ENCODE results near the gene PLSCR2.
"Not testable (repeated sequence)": the region's sequence is repeated elsewhere in the genome, so short reads cannot be mapped to it uniquely, and the experiment has no call there.

PLSCR2 gene

DNA sequence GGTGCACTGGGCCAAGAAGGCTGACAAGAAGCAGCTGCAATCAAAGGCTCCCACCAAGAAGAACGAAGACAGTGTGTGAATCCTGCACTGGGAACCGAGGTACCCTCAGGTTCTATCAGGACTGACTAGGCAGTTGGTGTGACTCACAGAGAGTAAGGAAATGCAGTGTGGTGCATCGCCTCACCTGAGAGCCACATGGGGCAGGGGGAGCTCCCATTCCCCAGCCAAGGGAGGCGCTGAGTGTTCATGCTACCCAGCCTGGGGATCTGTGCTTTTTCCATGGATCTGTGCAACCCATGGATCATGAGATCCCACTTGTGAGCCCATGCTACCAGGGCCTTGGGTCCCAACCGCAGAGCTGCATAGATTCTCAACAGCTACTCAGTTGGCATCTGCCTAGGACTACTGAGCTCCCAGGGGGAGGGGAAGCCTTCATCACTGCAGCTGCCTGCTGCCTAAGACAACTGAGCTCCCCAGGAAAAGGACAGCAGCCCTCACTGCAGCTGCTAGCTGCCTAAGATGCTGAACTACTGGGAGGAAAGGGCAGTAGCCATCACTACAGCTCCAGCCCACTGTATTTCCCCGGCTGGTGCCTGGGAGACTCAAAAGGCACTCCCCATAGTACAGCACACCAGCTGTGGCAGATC is 6.9 kb upstream of the PLSCR2 start:
- DNase-seq, result no peak

DNA sequence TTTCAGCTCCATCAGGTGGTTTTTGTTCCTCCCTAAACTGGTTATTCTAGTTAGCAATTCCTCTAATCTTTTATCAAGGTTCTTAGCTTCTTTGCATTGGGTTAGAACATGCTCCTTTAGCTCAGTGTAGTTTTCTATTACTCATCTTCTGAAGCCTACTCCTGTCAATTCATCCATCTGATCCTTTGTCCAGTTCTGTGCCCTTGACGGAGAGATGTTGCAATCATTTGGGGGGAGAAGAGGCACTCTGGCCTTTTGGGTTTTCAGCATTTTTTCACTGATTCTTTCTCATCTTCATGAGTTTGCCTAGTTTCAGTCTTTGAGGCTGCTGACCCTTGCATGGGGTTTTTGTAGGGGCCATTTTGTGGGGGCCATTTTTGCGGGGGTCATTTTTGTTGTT is 5.6 kb upstream of the PLSCR2 start:
- DNase-seq, result not testable (repeated sequence)

DNA sequence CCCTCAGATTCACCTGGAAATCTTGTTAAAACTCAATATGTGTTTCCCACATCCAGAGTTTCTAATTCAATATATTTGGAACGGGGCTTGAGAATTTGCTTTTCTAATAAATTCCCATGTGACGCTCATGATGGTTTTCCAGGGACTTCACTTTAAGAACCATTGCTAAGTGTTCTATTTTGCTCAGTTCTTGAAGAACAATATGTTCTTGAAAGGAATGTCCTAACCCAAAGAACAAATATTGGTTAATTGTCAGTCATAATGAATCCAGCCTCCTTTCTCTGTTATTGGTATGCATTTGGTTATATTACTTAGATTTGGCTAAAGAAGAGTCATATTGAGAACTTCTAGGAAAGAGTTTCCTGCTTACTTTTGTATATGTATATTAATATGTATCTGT is 4.4 kb upstream of the PLSCR2 start:
- no peak for DNase-seq

DNA sequence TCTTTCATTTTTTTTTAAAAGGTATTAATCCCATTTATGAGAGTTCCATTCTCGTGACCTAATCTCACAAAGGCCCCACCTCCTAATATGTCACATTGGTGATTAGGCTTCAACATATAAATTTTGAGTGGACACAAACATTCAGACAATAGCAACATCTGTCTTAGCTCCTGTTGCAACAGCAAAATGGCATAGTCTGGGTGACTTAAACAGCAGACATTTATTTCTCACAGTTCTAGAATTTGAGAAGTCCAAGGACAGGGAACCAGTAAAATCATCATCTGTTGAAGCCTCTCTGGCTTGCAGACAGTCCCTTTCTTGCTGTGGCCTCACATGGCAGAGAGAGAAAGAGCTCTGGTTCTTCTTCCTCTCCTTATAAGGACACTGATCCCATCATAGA is 3.2 kb upstream of the PLSCR2 start:
- DNase-seq, result no peak

DNA sequence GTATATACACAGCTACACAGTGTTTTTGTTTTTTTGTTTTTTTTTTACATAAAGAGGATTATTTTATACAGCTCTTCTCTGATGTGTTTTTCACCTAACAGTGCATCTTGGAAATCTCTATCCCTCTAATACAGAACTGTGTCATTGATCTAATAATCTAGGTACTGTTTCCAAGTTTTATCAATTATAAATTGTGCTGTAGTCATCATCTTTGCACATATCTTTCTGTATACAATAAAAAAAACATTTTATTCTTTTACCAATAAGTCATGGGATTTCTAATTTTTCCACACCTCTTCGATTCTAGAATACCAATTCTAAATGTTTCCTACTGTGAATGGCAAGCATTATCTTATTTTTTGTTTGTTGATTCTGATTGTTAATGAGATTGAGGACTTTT is 1.7 kb upstream of the PLSCR2 start:
- DNase-seq, result no peak

DNA sequence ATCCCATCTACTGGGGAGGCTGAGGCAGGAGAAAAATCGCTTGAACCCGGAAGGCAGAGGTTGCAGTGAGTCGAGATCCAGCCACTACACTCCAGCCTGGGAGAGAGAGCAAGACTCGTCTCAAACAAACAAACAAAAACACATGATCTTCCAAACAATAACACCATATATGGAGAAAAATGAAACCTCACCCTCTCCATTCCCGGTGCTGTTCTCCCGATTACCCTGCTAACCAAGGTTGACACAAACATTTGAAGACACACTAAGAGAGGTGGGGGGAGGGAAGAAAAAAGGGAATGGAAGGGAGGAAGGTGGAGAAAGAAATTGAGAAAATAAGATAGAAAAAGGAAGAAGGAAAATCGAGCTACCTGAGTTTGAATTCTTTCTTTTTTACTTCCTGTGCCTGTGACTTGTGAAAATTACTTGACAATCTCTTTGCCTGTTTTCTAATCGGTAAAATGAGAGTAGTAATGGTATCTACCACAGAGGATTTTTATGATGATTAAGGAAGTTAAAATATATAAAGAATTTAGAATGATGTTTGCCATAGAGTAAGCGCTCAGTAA is 1.1 kb upstream of the PLSCR2 start:
- no peak for DNase-seq

DNA sequence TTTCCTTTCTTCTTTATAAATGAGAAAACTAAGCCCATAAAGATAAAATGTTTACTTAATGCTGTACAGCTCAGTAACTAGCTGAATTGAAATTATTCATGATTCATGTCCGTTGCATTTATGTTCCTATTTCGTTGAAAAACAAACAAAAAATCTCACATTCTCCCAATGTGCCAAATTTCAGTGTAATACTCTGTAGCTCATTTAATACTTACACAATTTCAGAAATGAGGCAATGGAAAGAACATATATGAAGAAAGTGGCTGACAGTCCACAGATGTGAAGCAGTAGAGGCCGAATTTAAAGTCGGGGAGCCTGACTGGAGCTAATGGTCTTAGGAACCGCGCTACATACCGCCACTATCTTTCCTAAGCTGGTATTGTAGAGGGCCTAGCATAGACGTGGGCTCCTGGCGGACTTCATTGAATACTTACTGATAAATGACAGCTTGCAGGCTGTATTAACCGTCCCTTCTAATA is 651 bp downstream of the PLSCR2 start:
- no peak for DNase-seq

DNA sequence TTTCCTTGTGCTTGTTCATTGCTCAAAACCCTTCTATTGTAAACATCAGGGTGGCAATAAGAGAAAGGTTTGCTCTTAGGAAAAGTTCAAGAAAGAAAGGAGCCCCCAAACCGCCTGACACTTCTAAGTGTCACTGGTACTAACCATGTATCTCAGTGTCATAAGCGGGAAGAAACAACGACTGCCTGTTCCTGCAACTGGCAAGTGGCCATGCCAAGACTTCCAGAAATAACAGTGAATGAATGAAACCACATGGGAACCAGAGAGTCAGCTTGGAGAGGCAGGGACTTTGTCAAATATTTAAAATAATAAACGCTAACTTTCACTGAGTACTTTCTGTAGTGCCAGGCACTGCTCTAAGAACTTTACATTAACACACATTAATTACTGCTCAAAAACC is 1.1 kb downstream of the PLSCR2 start:
- no peak for DNase-seq

DNA sequence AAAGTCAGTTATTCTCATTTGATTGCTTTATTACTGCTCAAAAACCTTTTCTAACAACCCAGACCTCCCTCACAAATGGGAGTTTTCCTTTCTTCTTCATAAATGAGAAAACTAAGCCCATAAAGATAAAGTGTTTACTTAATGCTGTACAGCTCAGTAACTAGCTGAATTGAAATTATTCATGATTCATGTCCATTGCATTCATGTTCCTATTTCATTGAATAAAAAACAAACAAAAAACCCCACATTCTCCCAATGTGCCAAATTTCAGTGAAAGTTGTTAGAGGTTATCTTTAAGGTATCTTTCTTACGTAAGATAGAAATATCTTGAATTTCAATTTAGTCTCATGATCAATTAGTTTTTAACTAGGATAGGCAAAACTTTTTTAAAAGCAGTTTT is 2.8 kb downstream of the PLSCR2 start:
- DNase-seq, result no peak

DNA sequence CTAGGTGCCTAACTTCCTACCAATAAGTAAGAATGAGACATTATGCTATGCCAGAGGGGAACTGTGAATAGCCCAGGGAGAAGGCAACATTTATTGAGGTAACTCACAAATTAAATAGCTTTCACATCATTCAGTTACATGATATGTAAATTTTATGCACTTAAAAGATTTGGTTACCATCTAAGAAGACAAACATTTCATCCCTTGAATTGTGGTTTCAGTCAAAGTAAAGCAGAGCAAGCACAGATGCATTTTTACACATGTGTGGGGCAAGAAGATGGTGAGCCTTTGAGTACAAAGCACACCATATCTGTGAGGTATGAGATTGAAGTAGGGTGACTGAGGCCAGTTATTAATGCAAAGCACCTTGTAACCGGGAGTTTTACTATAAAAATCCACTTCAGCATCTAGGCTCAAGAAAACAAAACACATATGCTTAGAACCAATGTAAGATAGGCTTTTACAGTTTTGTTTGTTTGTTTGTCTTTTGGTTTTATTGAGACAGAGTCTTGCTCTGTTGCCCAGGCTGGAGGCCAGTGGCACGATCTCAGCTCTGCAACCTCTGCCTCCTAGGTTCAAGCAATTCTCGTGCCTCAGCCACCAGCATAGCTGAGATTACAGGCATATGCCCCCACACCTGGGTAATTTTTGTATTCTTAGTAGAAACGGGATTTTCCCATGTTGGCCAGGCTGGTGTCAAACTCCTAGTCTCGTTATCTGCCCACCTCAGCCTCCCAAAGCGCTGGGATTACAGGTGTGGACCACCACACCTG is 3.5 kb downstream of the PLSCR2 start:
- no peak for DNase-seq

DNA sequence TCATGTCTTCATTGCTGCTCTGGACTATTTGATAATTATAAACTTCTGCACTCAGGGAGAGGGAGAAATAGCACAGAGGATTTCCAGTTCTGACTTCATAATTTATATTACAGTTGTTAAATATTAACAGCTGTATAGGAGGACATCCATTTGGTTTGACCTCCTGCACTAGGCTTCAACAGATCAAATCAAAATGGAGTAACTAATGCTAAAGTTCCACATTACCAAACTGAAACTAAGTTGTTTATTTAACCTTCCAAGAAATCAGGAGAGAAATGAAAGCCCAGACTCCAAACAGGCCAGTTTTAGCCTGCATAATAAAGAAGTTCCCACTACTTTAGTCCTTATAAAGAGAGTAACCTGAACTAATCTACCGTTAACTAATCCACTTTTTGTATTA is 4.6 kb downstream of the PLSCR2 start:
- DNase-seq, result no peak

DNA sequence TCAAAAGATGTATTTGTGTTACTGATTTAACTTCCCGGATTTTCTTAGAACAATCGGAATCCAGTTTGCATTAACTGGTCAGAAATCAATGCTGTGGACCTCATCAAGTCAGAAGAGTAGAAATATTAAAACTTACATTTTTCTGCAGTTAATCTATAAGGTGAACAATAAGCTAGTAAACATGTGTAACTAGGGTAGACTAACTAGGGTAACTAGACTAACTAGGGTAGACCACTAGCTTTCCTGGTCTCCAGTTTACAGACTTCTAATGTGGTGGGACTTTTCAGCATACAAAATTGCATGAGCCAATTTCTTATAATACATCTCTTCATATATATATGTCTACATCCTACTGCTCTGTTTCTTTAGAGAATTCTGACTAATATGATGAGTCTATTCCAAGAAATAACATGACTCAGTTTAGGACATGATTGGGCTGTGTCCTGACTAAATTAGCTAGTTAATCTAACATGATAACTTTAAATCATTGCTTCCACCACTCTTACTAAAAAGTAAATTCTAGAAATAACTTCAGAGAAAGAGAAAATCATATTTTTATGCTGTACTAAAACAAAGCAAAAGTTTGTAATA is 5.3 kb downstream of the PLSCR2 start:
- DNase-seq, result no peak

DNA sequence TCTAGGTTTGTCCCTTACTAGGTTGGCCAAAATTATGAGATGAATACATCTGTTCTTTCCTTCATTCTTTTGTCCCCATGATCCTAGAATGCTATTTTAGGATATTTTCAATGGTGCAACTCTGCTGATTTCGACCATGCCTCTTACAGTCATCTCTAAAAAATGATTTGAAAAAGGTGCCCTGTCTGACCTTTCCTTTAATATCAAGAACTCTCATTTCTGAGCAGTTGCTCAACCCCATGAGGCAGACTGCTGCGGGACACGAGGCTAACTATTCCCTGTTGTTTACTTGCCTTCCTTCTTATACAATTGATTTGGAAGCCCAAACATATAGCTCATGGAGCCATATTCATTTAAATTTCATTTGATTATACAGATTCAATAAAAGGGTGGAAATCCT is 14.6 kb downstream of the PLSCR2 start:
- DNase-seq, result no peak

DNA sequence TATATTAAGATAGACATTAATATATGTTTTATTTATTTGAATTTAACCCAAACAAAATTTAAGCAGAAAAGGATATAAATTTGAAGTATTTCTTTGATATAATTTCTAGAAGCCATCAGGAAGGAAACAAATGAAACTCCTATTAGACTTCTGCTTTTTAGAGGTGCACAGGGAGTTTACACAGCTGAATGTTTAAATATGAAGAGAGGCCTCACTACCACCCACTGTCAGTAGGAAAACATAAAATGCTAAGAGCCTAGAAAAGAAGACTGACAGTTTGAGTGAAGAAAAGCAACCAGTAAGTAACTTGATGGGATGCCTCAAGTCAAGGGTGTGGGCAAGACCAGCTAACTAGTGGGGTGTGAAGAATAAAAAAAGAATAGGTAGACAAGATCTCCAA is 19.7 kb downstream of the PLSCR2 start:
- no peak for DNase-seq

DNA sequence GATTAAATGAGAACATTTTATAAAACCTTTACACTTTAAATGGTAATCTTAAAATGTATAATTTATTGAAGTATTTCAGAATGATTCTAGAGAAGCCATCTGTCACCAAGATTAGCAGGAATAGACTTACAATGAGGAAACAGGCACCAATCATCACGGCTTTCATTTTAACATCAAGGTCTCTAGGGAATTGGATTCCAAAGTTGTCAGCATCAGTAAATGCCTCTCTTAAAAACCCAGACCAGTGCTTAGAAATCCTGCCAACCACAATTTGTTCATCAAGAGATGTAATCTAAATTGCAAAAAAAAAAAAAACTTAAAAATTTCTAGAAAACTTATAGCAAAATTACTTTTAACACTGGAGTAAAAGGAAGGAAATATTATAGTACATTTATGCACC is 20.3 kb downstream of the PLSCR2 start:
- DNase-seq, result no peak

DNA sequence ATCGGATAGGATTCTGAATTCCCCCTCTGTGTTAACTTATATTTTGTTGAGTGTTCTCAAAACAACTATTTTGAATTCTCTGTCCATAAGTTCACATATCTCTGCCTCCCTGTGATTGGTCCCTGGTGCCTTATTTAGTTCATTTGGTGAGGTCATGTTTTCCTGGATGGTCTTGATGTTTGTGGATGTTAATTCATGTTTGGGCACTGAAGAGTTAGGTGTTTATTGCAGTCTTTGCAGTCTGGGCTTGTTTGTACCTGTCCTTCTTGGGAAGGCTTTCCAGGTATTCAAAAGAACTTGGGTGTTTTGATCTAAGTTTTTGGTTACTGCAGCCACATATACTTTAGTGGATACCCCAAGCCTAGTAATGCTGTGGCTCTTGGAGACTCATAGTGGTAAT is 23.3 kb downstream of the PLSCR2 start:
- no peak for DNase-seq

DNA sequence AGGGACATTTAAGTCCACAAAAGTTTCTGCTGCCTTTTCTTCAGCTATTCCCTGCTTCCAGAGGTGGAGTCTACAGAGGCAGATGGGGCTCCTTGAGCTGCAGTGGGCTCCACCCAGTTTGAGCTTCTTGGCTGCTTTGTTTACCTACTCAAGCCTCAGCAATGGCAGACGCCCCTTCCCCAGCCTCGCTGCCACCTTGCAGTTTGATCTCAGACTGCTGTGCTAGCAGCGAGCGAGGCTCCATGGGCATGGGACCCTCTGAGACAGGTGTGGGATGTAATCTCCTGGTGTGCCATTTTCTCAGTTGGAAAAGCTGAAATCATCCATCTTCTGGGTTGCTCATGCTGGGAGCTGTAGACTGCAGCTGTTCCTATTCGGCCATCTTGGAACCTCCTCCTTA is 29.1 kb downstream of the PLSCR2 start:
- not testable (repeated sequence) for DNase-seq

DNA sequence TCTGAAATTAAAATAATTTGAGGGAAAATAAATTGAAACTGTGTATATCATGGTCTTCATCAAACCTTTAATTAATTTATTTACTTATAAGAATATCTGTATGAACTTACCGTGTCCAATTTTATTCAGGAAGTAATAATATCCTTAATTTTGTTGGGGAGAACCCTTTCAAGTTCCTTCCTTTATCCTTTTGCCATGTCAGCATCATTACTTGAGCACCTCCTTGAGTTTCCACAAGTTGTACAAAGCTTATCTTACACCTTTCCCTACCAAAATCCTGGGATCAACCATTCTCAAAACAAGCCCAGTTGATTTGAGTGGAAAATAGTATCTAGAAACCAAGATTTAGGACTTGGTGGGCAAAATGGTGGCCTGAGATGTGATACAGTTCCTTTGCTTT is 37.3 kb downstream of the PLSCR2 start:
- DNase-seq, result no peak

DNA sequence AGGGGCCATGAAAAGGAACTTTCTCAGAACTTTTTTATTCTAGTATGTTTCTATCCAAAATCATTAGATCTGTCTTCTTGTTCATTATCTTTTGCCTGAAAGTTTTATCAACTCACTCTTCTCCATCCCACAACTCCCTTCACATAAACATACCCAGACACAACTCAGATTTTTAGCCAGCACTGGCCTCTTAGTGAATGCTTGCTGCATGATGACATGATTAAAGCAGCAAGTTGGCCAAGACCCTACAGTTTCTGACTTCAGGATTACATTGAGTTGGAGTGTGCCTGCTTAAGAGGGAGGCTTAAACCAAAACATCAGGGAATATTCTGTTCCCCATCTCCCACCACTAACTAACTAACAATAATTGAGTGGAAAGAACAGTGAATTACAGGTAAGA is 38.1 kb downstream of the PLSCR2 start:
- DNase-seq, result no peak

DNA sequence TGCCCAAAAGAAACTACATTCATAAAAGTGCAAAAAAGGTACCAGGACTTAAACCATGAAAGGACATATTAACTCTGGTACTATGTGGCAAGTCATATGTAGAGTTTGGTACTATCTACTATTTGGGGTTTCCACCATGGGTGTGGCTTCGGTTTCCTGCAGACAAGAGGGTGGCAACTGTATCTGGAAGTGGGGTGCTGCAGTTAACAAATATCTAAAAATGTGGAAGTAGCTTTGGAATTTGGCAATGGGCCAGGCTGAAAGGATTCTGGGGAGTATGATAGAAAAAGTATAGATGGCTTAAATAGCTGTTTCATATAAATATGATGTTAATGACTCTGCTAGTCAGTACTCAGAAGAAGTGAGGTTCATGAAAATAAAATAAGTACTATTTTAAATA is 44.0 kb downstream of the PLSCR2 start:
- DNase-seq, result no peak

DNA sequence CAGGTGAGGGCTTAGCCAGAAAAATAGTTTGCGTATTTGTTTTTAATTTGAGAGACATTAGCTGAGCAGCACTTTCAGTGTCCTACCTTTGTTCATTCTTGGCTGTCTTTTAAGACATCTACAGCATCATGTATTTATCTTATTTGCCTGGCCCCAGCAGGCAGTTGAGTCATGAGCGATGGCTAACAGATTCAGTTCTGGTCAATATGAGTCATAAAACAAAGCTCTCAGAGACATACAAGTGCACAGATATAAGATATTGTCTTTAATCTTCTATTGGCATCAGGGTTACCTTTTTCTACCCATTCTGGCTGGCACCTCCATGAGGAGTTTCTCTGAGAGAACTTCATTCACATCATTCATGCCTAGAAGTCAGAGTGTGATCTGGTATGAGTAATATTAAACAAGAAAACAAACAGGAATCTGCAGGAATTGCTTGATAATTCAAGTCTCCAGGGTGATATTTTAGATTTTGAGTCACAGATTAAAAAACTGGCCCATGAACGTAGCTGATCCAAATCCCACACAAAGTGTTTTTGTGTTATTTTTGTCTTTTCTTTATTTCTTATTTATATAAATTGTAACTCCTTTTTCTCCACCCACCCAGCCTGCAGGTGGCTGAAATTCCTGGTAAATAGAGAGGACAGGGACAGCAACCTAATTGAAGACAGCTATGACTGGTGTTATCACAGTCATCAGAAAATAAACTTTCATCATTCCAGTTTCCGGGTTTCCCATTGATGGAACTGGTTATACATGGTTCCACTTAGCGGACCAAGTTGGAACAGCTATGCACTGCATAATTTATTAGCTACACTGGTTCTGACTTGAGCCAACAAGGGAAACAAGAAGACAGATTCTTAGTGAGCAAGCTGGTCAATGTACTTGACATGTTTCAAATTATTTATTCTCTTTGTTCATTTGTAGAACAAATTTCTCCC is 47.3 kb downstream of the PLSCR2 start:
- no peak for DNase-seq

DNA sequence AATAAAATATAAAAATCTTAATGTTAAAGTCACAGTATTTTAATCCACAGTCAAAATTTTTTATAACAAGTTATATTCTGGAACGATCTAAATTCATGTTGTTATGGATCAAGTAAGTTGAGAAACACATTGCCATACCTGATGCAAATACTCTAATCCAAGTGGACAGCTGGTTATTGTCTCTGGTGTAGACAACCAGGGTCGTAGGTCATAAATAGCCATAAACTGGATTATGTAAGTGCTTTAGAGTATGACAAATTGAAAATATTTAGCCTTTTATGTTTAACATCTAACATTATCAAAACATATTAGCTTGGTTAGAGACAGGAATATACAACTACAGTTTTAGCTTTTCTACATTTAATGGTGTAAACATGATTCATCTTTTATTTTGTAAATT is 53.0 kb downstream of the PLSCR2 start:
- DNase-seq, result no peak

DNA sequence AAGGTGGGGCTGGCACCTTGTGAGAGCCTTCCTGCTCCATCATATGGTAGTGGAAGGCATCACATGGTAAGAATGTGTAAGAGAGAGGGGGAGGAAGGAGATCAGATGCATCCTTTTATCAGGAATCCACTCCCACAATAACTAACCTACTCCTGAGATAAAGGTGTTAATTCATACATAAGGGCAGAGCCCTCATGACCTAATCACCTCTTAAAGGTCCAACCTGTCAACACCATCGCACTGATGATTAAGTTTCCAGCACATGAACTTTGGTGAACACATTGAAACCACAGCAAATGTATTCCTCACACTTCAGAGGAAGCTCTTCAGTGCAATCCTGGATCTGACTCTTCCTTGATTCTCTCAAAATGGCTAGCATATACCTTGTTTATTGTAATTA is 55.4 kb downstream of the PLSCR2 start:
- DNase-seq, result no peak

Measured in NCI-H1694 (cell line).